Measurements from ENCODE around the gene BBS4.

Gene BBS4

GRCh38 chr15:72764656-72765055 lies 78.6 kb downstream of the BBS4 start:
- no peak for DNase-seq

- no peak for DNase-seq
Measured at GRCh38 chr15:72766025-72766424, 80.0 kb downstream of the BBS4 start.

GRCh38 chr15:72766780-72767179 lies 80.8 kb downstream of the BBS4 start:
- no peak for DNase-seq

- no peak for DNase-seq
Measured at GRCh38 chr15:72770673-72771328, 84.8 kb downstream of the BBS4 start.

GRCh38 chr15:72771329-72771725 lies 85.3 kb downstream of the BBS4 start:
- no peak for DNase-seq

- DNase-seq = no peak
Measured at GRCh38 chr15:72774696-72775383, 88.8 kb downstream of the BBS4 start.

- DNase-seq = no peak
Measured at GRCh38 chr15:72778796-72779195, 92.8 kb downstream of the BBS4 start.

GRCh38 chr15:72781631-72782030 lies 95.6 kb downstream of the BBS4 start:
- DNase-seq = no peak

GRCh38 chr15:72782274-72783003 lies 96.4 kb downstream of the BBS4 start:
- no peak for DNase-seq

GRCh38 chr15:72783004-72783639 lies 97.1 kb downstream of the BBS4 start:
- peak; percentile 74 to 83 for DNase-seq

GRCh38 chr15:72783640-72784455 lies 97.8 kb downstream of the BBS4 start, which contains the start of gene ADPGK:
Gene ADPGK, minus strand, starts transcription at chr15:72783758. Its CDS starts 67 bp downstream, at chr15:72783691.
- DNase-seq = peak; percentile 93 to 95

GRCh38 chr15:72784456-72784876 lies 98.5 kb downstream of the BBS4 start:
- no peak for DNase-seq

GRCh38 chr15:72785432-72785831 lies 99.4 kb downstream of the BBS4 start:
- peak; percentile 75 to 80 for DNase-seq

GRCh38 chr15:72785841-72786240 lies 99.8 kb downstream of the BBS4 start:
- no peak for DNase-seq

GRCh38 chr15:72786242-72786641 lies 100.2 kb downstream of the BBS4 start:
- no peak for DNase-seq

GRCh38 chr15:72786676-72787345 lies 100.8 kb downstream of the BBS4 start:
- no peak for DNase-seq

- no peak for DNase-seq
Measured at GRCh38 chr15:72787526-72787925, 101.5 kb downstream of the BBS4 start.
